MCF 10A (cell line): ENCODE data around the gene PPFIA4. TPM values are rescaled to one million over a fixed set of nuclear protein-coding genes. Genes with fewer than 3 reads are reported as not detected.

ENCODE experiments used
- BruUV-seq: library from RNA; stranded (reverse); fragments of 400-500 nt; replicated peaks from 2 replicates; lab custom pipeline; 2021; lab: Mats Ljungman, UMichigan
- CTCF ChIA-PET: fragments of 300-600 bp; sonication (Branson Sonifier 250); formaldehyde crosslinking; extraction: SDS; loops from one replicate; lab custom pipeline; 2021; ENCODE audit warnings: antibody characterized with exemption, inconsistent platforms; lab: Yijun Ruan, JAX
- POLR2A ChIA-PET: fragments of 300-600, 350-650 bp; sonication (Branson Sonifier 250); formaldehyde crosslinking; extraction: SDS; loops from one replicate; lab custom pipeline; 2020; ENCODE audit warnings: antibody characterized with exemption, inconsistent platforms; lab: Yijun Ruan, JAX
- DNase-seq: peaks from one replicate; pipeline ENCODE4 v3.0.0-alpha.2; 2018; ENCODE audit not compliant: unreplicated experiment
- H3K27ac Mint-ChIP-seq: one replicate; pipeline ENCODE4 v1.8.0; 2022; ENCODE audit warnings: mild to moderate bottlenecking, low read depth, mixed read lengths; ENCODE audit not compliant: unreplicated experiment
- H3K27me3 Mint-ChIP-seq: one replicate; pipeline ENCODE4 v1.8.0; 2022; ENCODE audit warnings: mixed read lengths; ENCODE audit not compliant: insufficient read depth, unreplicated experiment
- H3K36me3 Mint-ChIP-seq: one replicate; pipeline ENCODE4 v1.8.0; 2022; ENCODE audit warnings: mild to moderate bottlenecking, moderate library complexity, mixed read lengths; ENCODE audit not compliant: insufficient read depth, unreplicated experiment
- H3K4me1 Mint-ChIP-seq: one replicate; pipeline ENCODE4 v1.8.0; 2022; ENCODE audit warnings: mixed read lengths; ENCODE audit not compliant: insufficient read depth, unreplicated experiment
- H3K4me3 Mint-ChIP-seq: one replicate; pipeline ENCODE4 v1.8.0; 2022; ENCODE audit warnings: mild to moderate bottlenecking, moderate library complexity, mixed read lengths; ENCODE audit not compliant: unreplicated experiment
- H3K9me3 Mint-ChIP-seq: one replicate; pipeline ENCODE4 v1.8.0; 2022; ENCODE audit warnings: mixed read lengths; ENCODE audit not compliant: unreplicated experiment
- intact Hi-C: fragments of 100-400 bp; cut with micrococcal nuclease; formaldehyde crosslinking; loops from 2 replicates; pipeline ENCODE4 v1.14.1; 2022
- total RNA-seq: library from RNA; stranded (reverse); gene quantifications from 2 replicates; pipeline ENCODE4 v1.2.3, GENCODE V29; 2022
- TF ChIP-seq, protein P1 (sequence below): fragments of 200-600 bp; IDR thresholded peaks from one replicate; pipeline ENCODE4 v1.8.0; 2022; ENCODE audit warnings: antibody characterized with exemption, mild to moderate bottlenecking; ENCODE audit not compliant: unreplicated experiment

PPFIA4 gene
- total RNA-seq, 1 experiment from 2014 or later, result 0.16 TPM

DNA sequence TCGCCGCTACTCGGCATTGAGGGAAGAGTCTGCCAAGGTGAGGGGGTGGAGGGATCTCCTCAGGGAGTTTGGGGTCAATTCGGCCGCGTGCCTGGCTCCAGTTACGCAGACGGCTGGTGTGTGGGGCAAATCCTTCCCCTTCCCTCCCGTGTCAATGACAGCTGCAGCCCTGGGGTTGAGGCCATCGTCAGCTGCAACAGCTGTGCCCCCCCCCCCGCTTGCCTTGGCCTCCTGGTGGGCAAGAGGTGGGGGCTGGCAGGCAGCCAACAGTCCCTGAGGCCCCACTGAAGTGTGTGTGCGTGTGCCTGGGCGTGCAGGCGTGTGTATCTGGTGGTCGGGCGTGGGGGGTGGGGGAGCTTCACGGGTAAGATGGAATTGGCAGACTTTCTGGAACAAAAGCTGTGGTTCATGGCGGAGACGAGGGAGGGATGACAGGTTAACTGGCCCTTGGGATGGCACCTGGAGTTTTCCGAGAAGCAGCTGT lies 25.6 kb downstream of the PPFIA4 start:
- no TSS peak for BruUV-seq
- intact Hi-C loops, result no loop called here
- TF ChIP-seq, protein P1, sequence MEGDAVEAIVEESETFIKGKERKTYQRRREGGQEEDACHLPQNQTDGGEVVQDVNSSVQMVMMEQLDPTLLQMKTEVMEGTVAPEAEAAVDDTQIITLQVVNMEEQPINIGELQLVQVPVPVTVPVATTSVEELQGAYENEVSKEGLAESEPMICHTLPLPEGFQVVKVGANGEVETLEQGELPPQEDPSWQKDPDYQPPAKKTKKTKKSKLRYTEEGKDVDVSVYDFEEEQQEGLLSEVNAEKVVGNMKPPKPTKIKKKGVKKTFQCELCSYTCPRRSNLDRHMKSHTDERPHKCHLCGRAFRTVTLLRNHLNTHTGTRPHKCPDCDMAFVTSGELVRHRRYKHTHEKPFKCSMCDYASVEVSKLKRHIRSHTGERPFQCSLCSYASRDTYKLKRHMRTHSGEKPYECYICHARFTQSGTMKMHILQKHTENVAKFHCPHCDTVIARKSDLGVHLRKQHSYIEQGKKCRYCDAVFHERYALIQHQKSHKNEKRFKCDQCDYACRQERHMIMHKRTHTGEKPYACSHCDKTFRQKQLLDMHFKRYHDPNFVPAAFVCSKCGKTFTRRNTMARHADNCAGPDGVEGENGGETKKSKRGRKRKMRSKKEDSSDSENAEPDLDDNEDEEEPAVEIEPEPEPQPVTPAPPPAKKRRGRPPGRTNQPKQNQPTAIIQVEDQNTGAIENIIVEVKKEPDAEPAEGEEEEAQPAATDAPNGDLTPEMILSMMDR, result no peak
- no peaks in the 10 kb centered on the region for H3K9me3 Mint-ChIP-seq
- DNase-seq, result no peak
- H3K36me3 Mint-ChIP-seq, result no peaks in the 10 kb centered on the region
- H3K4me3 Mint-ChIP-seq, result no peak overlapping the region
- H3K4me1 Mint-ChIP-seq, result peaks cover 11% of the 10 kb centered on the region
- ChIA-PET POLR2A (interaction anchor here (0.6 kb wide), 1 partner anchor 199 kb away, joined by 3 read pairs; no protein-coding TSS in a partner anchor), CTCF (interaction anchor here (0.6 to 22.5 kb wide), 10 partner anchors 9 to 289 kb away, joined by 3 to 250 read pairs (median 5); no protein-coding TSS in a partner anchor)
- H3K27me3 Mint-ChIP-seq, result peaks cover 5% of the 10 kb centered on the region
- no peak overlapping the region for H3K27ac Mint-ChIP-seq

- H3K27me3 Mint-ChIP-seq, result peaks cover 12% of the 10 kb centered on the region
- no peak for DNase-seq
- H3K27ac Mint-ChIP-seq, result no peak overlapping the region
- no peaks in the 10 kb centered on the region for H3K36me3 Mint-ChIP-seq
- H3K9me3 Mint-ChIP-seq, result no peaks in the 10 kb centered on the region
- H3K4me1 Mint-ChIP-seq, result peaks cover 4% of the 10 kb centered on the region
- ChIA-PET CTCF (interaction anchor here (0.8 to 22.5 kb wide), 10 partner anchors 10 to 215 kb away, joined by 3 to 250 read pairs (median 6); no protein-coding TSS in a partner anchor), POLR2A (interaction anchor here (0.6 kb wide), 1 partner anchor 198 kb away, joined by 3 read pairs; no protein-coding TSS in a partner anchor)
- TF ChIP-seq, protein P1, result no peak
- intact Hi-C loops, result no loop called here
- H3K4me3 Mint-ChIP-seq, result no peak overlapping the region
- BruUV-seq, result no TSS peak
These were observed 26.3 kb downstream of the PPFIA4 start for GRCh38 chr1:203052601-203053000.

- peaks cover 21% of the 10 kb centered on the region for H3K27me3 Mint-ChIP-seq
- CTCF ChIA-PET, result interaction anchor here (0.6 to 22.5 kb wide), 13 partner anchors 9 to 191 kb away, joined by 3 to 250 read pairs (median 5); partner anchors contain the start of gene ADORA1
- no peak overlapping the region for H3K4me3 Mint-ChIP-seq
- no TSS peak for BruUV-seq
- no peaks in the 10 kb centered on the region for H3K9me3 Mint-ChIP-seq
- TF ChIP-seq, protein P1, result no peak
- intact Hi-C loops, result no loop called here
- no peaks in the 10 kb centered on the region for H3K36me3 Mint-ChIP-seq
- H3K27ac Mint-ChIP-seq, result no peak overlapping the region
- POLR2A ChIA-PET, result interaction anchor here (1.2 to 1.9 kb wide), 3 partner anchors 8 to 15 kb away, joined by 4 to 6 read pairs (median 4); no protein-coding TSS in a partner anchor
- DNase-seq, result no peak
- H3K4me1 Mint-ChIP-seq, result no peaks in the 10 kb centered on the region
These were observed 27.9 kb downstream of the PPFIA4 start for GRCh38 chr1:203054184-203054583.

DNA sequence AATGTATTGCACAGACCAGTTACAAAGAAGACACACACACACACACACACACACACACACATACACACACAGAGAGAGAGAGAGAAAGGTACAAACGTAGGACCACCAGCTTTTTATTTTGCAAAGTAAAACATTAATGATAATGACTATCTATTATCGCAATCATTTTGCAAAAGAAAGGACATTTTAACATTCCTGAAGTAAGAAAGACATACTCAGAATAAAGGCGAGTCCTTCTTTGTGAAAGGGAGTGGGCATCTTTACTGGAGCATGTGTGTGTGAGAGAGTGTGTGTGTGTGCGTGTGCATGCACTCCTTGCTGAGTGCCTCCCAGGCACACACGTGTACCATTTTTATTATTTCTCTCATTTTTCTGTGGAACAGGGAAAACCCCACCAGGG lies 28.4 kb downstream of the PPFIA4 start:
- H3K4me3 Mint-ChIP-seq, result no peak overlapping the region
- no peak for DNase-seq
- no peaks in the 10 kb centered on the region for H3K4me1 Mint-ChIP-seq
- intact Hi-C loops, result no loop called here
- H3K9me3 Mint-ChIP-seq, result no peaks in the 10 kb centered on the region
- TF ChIP-seq, protein P1, result no peak
- no peaks in the 10 kb centered on the region for H3K36me3 Mint-ChIP-seq
- no TSS peak for BruUV-seq
- peaks cover 21% of the 10 kb centered on the region for H3K27me3 Mint-ChIP-seq
- no peak overlapping the region for H3K27ac Mint-ChIP-seq
- ChIA-PET CTCF (interaction anchor here (0.6 to 22.5 kb wide), 14 partner anchors 9 to 213 kb away, joined by 3 to 250 read pairs (median 4); partner anchors contain the start of gene ADORA1), POLR2A (interaction anchor here (1.2 to 1.9 kb wide), 3 partner anchors 9 to 15 kb away, joined by 4 to 6 read pairs (median 4); no protein-coding TSS in a partner anchor)
